Natural killer cell (primary cell): ENCODE results near the gene PPFIBP2. TPM values are rescaled to one million over a fixed set of nuclear protein-coding genes. Genes with fewer than 3 reads are reported as not detected.

Experiments
- ATAC-seq, 3 donors: fragments of 150-1000 bp in 2 of 3; fragments of 200-7000 bp in 1 of 3; cut with Tn5 transposase; 1 replicate in 1 of 3; 2 replicates in 2 of 3; pipeline ENCODE4 v1.10.0; 2021; ENCODE audit warnings: mild to moderate bottlenecking in 2 of 3, moderate library complexity in 2 of 3
- DNase-seq, 2 donors: peaks; one replicate each; pipeline versions ENCODE4 v3.0.0 to v3.0.0-alpha.2; 2013 to 2021; ENCODE audit warnings: mixed read lengths in 1 of 2
- H3K27ac ChIP-seq: one replicate; pipeline ENCODE4 v1.5.1; 2013; ENCODE audit warnings: mild to moderate bottlenecking, low read length
- H3K27me3 ChIP-seq: one replicate; pipeline ENCODE4 v1.6.1; 2013; ENCODE audit warnings: low read length; ENCODE audit not compliant: control insufficient read depth, insufficient read depth
- H3K36me3 ChIP-seq: one replicate; pipeline ENCODE4 v1.6.1; 2013; ENCODE audit warnings: low read length; ENCODE audit not compliant: control insufficient read depth, insufficient read depth
- H3K4me1 ChIP-seq: one replicate; pipeline ENCODE4 v1.6.1; 2013; ENCODE audit warnings: low read length; ENCODE audit not compliant: control insufficient read depth, insufficient read depth
- H3K4me3 ChIP-seq: one replicate; pipeline ENCODE4 v1.5.1; 2013; ENCODE audit warnings: low read length
- H3K9me3 ChIP-seq: one replicate; pipeline ENCODE4 v1.6.1; 2013; ENCODE audit warnings: low read length; ENCODE audit not compliant: control insufficient read depth, insufficient read depth
- H3K27ac Mint-ChIP-seq, 2 donors: one replicate each; pipeline ENCODE4 v1.8.0; 2022; ENCODE audit warnings: mild to moderate bottlenecking in 2 of 2, mixed read lengths in 2 of 2, moderate library complexity in 1 of 2
- H3K27me3 Mint-ChIP-seq, 2 donors: one replicate each; pipeline ENCODE4 v1.8.0; 2022; ENCODE audit warnings: low read depth in 2 of 2, mixed read lengths in 2 of 2
- H3K36me3 Mint-ChIP-seq: one replicate; pipeline ENCODE4 v1.8.0; 2022; ENCODE audit warnings: mixed read lengths
- H3K4me1 Mint-ChIP-seq, 2 donors: one replicate each; pipeline ENCODE4 v1.8.0; 2022; ENCODE audit warnings: mixed read lengths in 2 of 2
- H3K4me3 Mint-ChIP-seq: one replicate; pipeline ENCODE4 v1.8.0; 2022; ENCODE audit warnings: mild to moderate bottlenecking, moderate library complexity, mixed read lengths
- H3K9me3 Mint-ChIP-seq, 2 donors: one replicate each; pipeline ENCODE4 v1.8.0; 2022; ENCODE audit warnings: mixed read lengths in 2 of 2
- WGBS: methylation state at CpG from one replicate; pipeline ENCODE4 v1.1.7; 2013; ENCODE audit warnings: missing lambda C conversion rate; ENCODE audit not compliant: insufficient coverage; 5-methylcytosine and 5-hydroxymethylcytosine counted together
- intact Hi-C: fragments of 100-400 bp; cut with micrococcal nuclease; formaldehyde crosslinking; loops from one replicate; pipeline ENCODE4 v1.14.2; 2022
- total RNA-seq, 4 donors: library from RNA; stranded (reverse); fragments of 120-200 nt in 1 of 4; gene quantifications; one replicate each; pipeline versions ENCODE4 v1.2.3 to v1.2.4, GENCODE V29; 2013 to 2022
- TF ChIP-seq, protein P1 (sequence below): fragments of 200-600 bp; IDR thresholded peaks from one replicate; pipeline ENCODE4 v1.8.0; 2022; ENCODE audit warnings: antibody characterized with exemption

Gene PPFIBP2
- total RNA-seq, 3 donors from 2014 or later (not counting 1 experiment from before 2014, with no cell fraction given) = 15.1 to 23.7 (median 23.1) TPM

DNA sequence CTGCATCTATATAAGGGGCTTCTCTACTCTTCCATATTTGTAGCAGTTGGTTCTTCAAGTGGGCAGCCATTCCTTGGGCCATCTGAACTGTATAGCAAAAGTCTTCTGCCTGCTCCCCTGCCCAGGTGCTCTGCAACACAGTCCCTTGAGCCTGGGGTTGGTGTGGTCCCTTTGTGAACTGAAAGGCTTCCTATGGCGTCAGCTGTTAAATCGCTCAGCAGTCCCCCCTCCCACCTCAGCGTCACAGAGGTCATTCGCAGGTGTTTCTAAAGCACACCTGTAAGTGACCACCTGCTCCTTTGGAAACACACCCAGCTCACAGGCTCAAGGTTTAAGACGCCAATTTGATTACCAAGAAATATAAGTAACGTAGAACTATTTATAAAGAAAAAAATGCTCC lies 122.6 kb downstream of the PPFIBP2 start:
- 90% methylated on average over 5 of the region's 6 CpGs for WGBS
- TF ChIP-seq, protein P1, sequence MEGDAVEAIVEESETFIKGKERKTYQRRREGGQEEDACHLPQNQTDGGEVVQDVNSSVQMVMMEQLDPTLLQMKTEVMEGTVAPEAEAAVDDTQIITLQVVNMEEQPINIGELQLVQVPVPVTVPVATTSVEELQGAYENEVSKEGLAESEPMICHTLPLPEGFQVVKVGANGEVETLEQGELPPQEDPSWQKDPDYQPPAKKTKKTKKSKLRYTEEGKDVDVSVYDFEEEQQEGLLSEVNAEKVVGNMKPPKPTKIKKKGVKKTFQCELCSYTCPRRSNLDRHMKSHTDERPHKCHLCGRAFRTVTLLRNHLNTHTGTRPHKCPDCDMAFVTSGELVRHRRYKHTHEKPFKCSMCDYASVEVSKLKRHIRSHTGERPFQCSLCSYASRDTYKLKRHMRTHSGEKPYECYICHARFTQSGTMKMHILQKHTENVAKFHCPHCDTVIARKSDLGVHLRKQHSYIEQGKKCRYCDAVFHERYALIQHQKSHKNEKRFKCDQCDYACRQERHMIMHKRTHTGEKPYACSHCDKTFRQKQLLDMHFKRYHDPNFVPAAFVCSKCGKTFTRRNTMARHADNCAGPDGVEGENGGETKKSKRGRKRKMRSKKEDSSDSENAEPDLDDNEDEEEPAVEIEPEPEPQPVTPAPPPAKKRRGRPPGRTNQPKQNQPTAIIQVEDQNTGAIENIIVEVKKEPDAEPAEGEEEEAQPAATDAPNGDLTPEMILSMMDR = no peak
- Histone ChIP-seq H3K36me3 (peaks cover 14% of the 10 kb centered on the region), H3K4me1 (no peaks in the 10 kb centered on the region), H3K9me3 (no peaks in the 10 kb centered on the region), H3K27me3 (no peaks in the 10 kb centered on the region), H3K27ac (no peak overlapping the region), H3K4me3 (no peak overlapping the region)
- no peaks in the 10 kb centered on the region for H3K4me1 Mint-ChIP-seq
- no peaks in the 10 kb centered on the region for H3K27me3 Mint-ChIP-seq
- no peaks in the 10 kb centered on the region for H3K9me3 Mint-ChIP-seq
- intact Hi-C loops = no loop called here
- no peak for ATAC-seq
- no peak overlapping the region for H3K27ac Mint-ChIP-seq
- DNase-seq = no peak
- no peaks in the 10 kb centered on the region for H3K36me3 Mint-ChIP-seq
- no peak overlapping the region for H3K4me3 Mint-ChIP-seq

DNA sequence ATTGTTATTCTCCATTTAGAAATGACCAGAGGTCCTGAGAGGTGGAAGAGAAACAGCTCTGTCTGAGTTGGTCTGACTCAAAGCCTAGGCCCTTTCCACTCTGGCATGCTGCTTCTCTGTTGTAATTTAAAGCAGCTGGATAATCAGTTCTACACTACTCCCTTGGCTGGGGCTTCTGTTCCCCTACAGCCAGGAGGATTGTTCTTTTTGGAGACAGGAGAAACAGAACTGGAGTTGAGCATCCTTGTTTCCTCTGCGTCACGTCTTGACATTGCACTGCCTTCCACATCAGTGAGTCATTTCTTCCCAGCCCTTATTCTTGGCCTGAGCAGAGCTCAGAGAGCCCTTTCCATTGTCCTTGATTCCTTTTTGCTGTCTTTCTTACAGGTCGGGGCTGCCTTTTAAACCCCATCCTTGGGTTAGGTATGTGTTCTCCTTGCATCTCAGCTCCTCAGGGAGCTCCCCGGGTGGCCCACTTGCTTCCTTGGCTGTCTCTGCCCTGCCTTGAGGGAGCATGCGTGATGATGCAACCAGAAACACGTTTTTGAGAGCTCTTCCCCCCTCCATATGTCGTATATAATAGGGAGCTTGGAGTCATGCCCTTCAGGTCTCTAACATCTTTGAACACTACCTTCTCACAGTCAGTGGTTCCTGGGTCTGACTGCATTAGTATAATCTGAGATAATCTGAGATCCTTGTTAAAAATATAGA lies 123.8 kb downstream of the PPFIBP2 start:
- no peaks in the 10 kb centered on the region for H3K4me1 ChIP-seq
- no peak for ATAC-seq
- H3K9me3 ChIP-seq = no peaks in the 10 kb centered on the region
- TF ChIP-seq, protein P1 = no peak
- Mint-ChIP-seq H3K36me3 (no peaks in the 10 kb centered on the region), H3K27me3 (no peaks in the 10 kb centered on the region), H3K4me1 (no peaks in the 10 kb centered on the region), H3K9me3 (no peaks in the 10 kb centered on the region), H3K4me3 (no peak overlapping the region), H3K27ac (no peak overlapping the region)
- H3K27me3 ChIP-seq = no peaks in the 10 kb centered on the region
- H3K27ac ChIP-seq = no peak overlapping the region
- H3K36me3 ChIP-seq = peaks cover 10% of the 10 kb centered on the region
- WGBS = 82% methylated on average over 7 of the region's 7 CpGs
- no peak for DNase-seq
- no peak overlapping the region for H3K4me3 ChIP-seq
- intact Hi-C loops = no loop called here

DNA sequence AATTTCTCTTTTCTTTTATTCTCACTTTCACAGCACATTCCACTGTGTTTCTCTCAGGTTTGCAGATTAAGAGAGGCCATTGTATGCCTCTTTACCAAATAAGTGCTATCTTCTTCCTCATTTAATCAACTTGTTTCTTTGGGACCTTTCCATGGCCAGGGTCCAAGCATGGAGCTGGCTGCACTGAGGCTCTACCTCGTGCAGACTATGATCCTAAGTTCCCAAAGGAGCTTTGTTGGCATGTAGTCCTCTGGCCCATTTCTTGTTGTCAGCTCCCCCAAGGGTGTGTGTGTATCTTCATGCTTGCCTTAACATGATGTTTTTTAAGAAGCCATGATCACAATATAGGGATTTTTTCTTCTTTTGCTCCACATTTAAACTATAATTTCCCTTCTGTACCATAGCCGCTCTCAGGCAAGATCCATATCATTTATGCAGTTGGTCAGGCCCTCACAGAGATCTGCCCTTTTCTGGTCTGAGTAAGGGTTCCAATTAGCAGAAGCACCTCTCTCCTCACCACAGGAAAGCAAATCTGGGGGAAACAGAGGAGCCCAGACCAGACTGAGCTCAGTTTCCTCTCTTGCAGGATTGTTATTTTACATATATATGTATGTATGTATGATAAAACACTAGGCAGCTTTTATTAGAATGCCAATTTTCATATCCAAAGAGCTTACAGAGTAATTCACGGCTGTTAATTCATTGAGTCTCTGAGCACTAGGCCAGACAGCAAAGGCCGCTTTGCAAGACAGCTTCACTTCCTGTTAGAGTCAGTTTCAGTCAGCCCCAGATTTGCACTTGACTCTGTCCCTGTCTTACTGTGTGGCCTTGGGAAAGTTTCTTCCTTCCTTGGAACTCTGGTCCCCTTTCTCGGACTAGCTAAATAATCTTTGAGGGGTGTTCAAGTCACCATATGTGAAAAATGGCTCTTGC lies 125.2 kb downstream of the PPFIBP2 start:
- intact Hi-C loops = no loop called here
- no peak overlapping the region for H3K27ac Mint-ChIP-seq

More for the DNA sequence above, 125.2 kb downstream of the PPFIBP2 start:
- no peak for DNase-seq
- H3K4me1 Mint-ChIP-seq = no peaks in the 10 kb centered on the region
- no peaks in the 10 kb centered on the region for H3K27me3 ChIP-seq
- H3K4me3 Mint-ChIP-seq = no peak overlapping the region
- no peaks in the 10 kb centered on the region for H3K27me3 Mint-ChIP-seq
- TF ChIP-seq, protein P1 = no peak
- no peak overlapping the region for H3K4me3 ChIP-seq
- 83% methylated on average over 5 of the region's 5 CpGs for whole genome bisulfite sequencing
- H3K36me3 Mint-ChIP-seq = no peaks in the 10 kb centered on the region
- no peaks in the 10 kb centered on the region for H3K9me3 Mint-ChIP-seq
- H3K36me3 ChIP-seq = peaks cover 12% of the 10 kb centered on the region
- no peak overlapping the region for H3K27ac ChIP-seq
- H3K4me1 ChIP-seq = no peaks in the 10 kb centered on the region
- ATAC-seq = no peak
- no peaks in the 10 kb centered on the region for H3K9me3 ChIP-seq
